ENCODE measurements around the gene DPP9.

Gene DPP9

GRCh38 chr19:4738734-4739133, 15.1 kb upstream of the DPP9 start:
- H3K36me3 ChIP-seq (ENCODE audit: control insufficient read depth in 2 of 2, insufficient read depth in 2 of 2, low read length in 2 of 2), result no peaks in the 10 kb centered on the region
- H3K9me3 ChIP-seq (ENCODE audit: control insufficient read depth in 2 of 2, low read length in 2 of 2), result no peaks in the 10 kb centered on the region
- H3K4me3 ChIP-seq (ENCODE audit: low read length in 2 of 2), result no peak overlapping the region
- no peak overlapping the region for H3K27ac ChIP-seq (ENCODE audit: low read length)
- peaks cover 3 to 6% of the 10 kb centered on the region in 2 donors for H3K27me3 ChIP-seq (ENCODE audit: control insufficient read depth in 1 of 2, insufficient read depth in 2 of 2, low read length in 2 of 2)
- no peak overlapping the region for H3K9ac ChIP-seq (ENCODE audit: low read length in 2 of 2)
- H3K4me1 ChIP-seq (ENCODE audit: control insufficient read depth, insufficient read depth, low read length), result peaks cover 5% of the 10 kb centered on the region

- H3K4me1 ChIP-seq (ENCODE audit: control insufficient read depth, insufficient read depth, low read length), result peaks cover 5% of the 10 kb centered on the region
- no peak overlapping the region for H3K27ac ChIP-seq (ENCODE audit: low read length)
- H3K27me3 ChIP-seq (ENCODE audit: control insufficient read depth in 1 of 2, insufficient read depth in 2 of 2, low read length in 2 of 2), result peaks cover 3 to 6% of the 10 kb centered on the region in 2 donors
- H3K9ac ChIP-seq (ENCODE audit: low read length in 2 of 2), result no peak overlapping the region
- no peaks in the 10 kb centered on the region for H3K36me3 ChIP-seq (ENCODE audit: control insufficient read depth in 2 of 2, insufficient read depth in 2 of 2, low read length in 2 of 2)
- no peak overlapping the region for H3K4me3 ChIP-seq (ENCODE audit: low read length in 2 of 2)
- H3K9me3 ChIP-seq (ENCODE audit: control insufficient read depth in 2 of 2, low read length in 2 of 2), result no peaks in the 10 kb centered on the region
Measured at GRCh38 chr19:4737955-4738600, 14.4 kb upstream of the DPP9 start.

GRCh38 chr19:4733755-4734345, 10.2 kb upstream of the DPP9 start:
- no peak overlapping the region for H3K9ac ChIP-seq (ENCODE audit: low read length in 2 of 2)
- H3K27ac ChIP-seq (ENCODE audit: low read length), result no peak overlapping the region
- peaks cover 5 to 6% of the 10 kb centered on the region in 2 donors for H3K27me3 ChIP-seq (ENCODE audit: control insufficient read depth in 1 of 2, insufficient read depth in 2 of 2, low read length in 2 of 2)
- no peak overlapping the region for H3K4me3 ChIP-seq (ENCODE audit: low read length in 2 of 2)
- H3K9me3 ChIP-seq (ENCODE audit: control insufficient read depth in 2 of 2, low read length in 2 of 2), result no peaks in the 10 kb centered on the region
- peaks cover 4% of the 10 kb centered on the region for H3K4me1 ChIP-seq (ENCODE audit: control insufficient read depth, insufficient read depth, low read length)
- H3K36me3 ChIP-seq (ENCODE audit: control insufficient read depth in 2 of 2, insufficient read depth in 2 of 2, low read length in 2 of 2), result no peaks in the 10 kb centered on the region

- Histone ChIP-seq H3K27me3 (ENCODE audit: control insufficient read depth in 1 of 2, insufficient read depth in 2 of 2, low read length in 2 of 2) (peaks cover 5 to 6% of the 10 kb centered on the region in 2 donors), H3K36me3 (ENCODE audit: control insufficient read depth in 2 of 2, insufficient read depth in 2 of 2, low read length in 2 of 2) (no peaks in the 10 kb centered on the region), H3K9ac (ENCODE audit: low read length in 2 of 2) (peak overlapping the region in 1 of 2 donors; percentile 36), H3K9me3 (ENCODE audit: control insufficient read depth in 2 of 2, low read length in 2 of 2) (no peaks in the 10 kb centered on the region), H3K27ac (ENCODE audit: low read length) (no peak overlapping the region), H3K4me1 (ENCODE audit: control insufficient read depth, insufficient read depth, low read length) (peaks cover 4% of the 10 kb centered on the region), H3K4me3 (ENCODE audit: low read length in 2 of 2) (peak overlapping the region in 1 of 2 donors; percentile 44)
Measured at GRCh38 chr19:4732680-4733114, 9.1 kb upstream of the DPP9 start.

- H3K27me3 ChIP-seq (ENCODE audit: control insufficient read depth in 1 of 2, insufficient read depth in 2 of 2, low read length in 2 of 2), result peaks cover 0 to 2% of the 10 kb centered on the region in 2 donors
- H3K9ac ChIP-seq (ENCODE audit: low read length in 2 of 2), result no peak overlapping the region
- H3K9me3 ChIP-seq (ENCODE audit: control insufficient read depth in 2 of 2, low read length in 2 of 2), result no peaks in the 10 kb centered on the region
- peaks cover 4% of the 10 kb centered on the region for H3K4me1 ChIP-seq (ENCODE audit: control insufficient read depth, insufficient read depth, low read length)
- no peak overlapping the region for H3K4me3 ChIP-seq (ENCODE audit: low read length in 2 of 2)
- no peaks in the 10 kb centered on the region for H3K36me3 ChIP-seq (ENCODE audit: control insufficient read depth in 2 of 2, insufficient read depth in 2 of 2, low read length in 2 of 2)
- no peak overlapping the region for H3K27ac ChIP-seq (ENCODE audit: low read length)
Measured at GRCh38 chr19:4730740-4731171, 7.1 kb upstream of the DPP9 start.

GRCh38 chr19:4728871-4729270, 5.2 kb upstream of the DPP9 start:
- Histone ChIP-seq H3K27ac (ENCODE audit: low read length) (no peak overlapping the region), H3K9ac (ENCODE audit: low read length in 2 of 2) (no peak overlapping the region), H3K9me3 (ENCODE audit: control insufficient read depth in 2 of 2, low read length in 2 of 2) (no peaks in the 10 kb centered on the region), H3K36me3 (ENCODE audit: control insufficient read depth in 2 of 2, insufficient read depth in 2 of 2, low read length in 2 of 2) (no peaks in the 10 kb centered on the region), H3K4me3 (ENCODE audit: low read length in 2 of 2) (no peak overlapping the region), H3K27me3 (ENCODE audit: control insufficient read depth in 1 of 2, insufficient read depth in 2 of 2, low read length in 2 of 2) (peaks cover 0 to 2% of the 10 kb centered on the region in 2 donors), H3K4me1 (ENCODE audit: control insufficient read depth, insufficient read depth, low read length) (peaks cover 8% of the 10 kb centered on the region)

- peak overlapping the region; percentile 84 to 94 for H3K9ac ChIP-seq (ENCODE audit: low read length in 2 of 2)
- H3K4me1 ChIP-seq (ENCODE audit: control insufficient read depth, insufficient read depth, low read length), result peaks cover 22% of the 10 kb centered on the region
- H3K36me3 ChIP-seq (ENCODE audit: control insufficient read depth in 2 of 2, insufficient read depth in 2 of 2, low read length in 2 of 2), result peaks cover 17 to 26% of the 10 kb centered on the region in 2 donors
- H3K27ac ChIP-seq (ENCODE audit: low read length), result peak overlapping the region; percentile 82
- peak overlapping the region; percentile 91 to 97 for H3K4me3 ChIP-seq (ENCODE audit: low read length in 2 of 2)
- H3K27me3 ChIP-seq (ENCODE audit: control insufficient read depth in 1 of 2, insufficient read depth in 2 of 2, low read length in 2 of 2), result no peaks in the 10 kb centered on the region
- no peaks in the 10 kb centered on the region for H3K9me3 ChIP-seq (ENCODE audit: control insufficient read depth in 2 of 2, low read length in 2 of 2)
Measured at GRCh38 chr19:4722671-4723594, 709 bp downstream of the DPP9 start.

- Histone ChIP-seq H3K9ac (ENCODE audit: low read length in 2 of 2) (no peak overlapping the region), H3K27me3 (ENCODE audit: control insufficient read depth in 1 of 2, insufficient read depth in 2 of 2, low read length in 2 of 2) (no peaks in the 10 kb centered on the region), H3K9me3 (ENCODE audit: control insufficient read depth in 2 of 2, low read length in 2 of 2) (no peaks in the 10 kb centered on the region), H3K4me1 (ENCODE audit: control insufficient read depth, insufficient read depth, low read length) (peaks cover 22% of the 10 kb centered on the region), H3K36me3 (ENCODE audit: control insufficient read depth in 2 of 2, insufficient read depth in 2 of 2, low read length in 2 of 2) (peaks cover 28 to 37% of the 10 kb centered on the region in 2 donors), H3K4me3 (ENCODE audit: low read length in 2 of 2) (no peak overlapping the region), H3K27ac (ENCODE audit: low read length) (no peak overlapping the region)
Measured at GRCh38 chr19:4721196-4721595, 2.4 kb downstream of the DPP9 start.

- Histone ChIP-seq H3K27ac (ENCODE audit: low read length) (no peak overlapping the region), H3K4me1 (ENCODE audit: control insufficient read depth, insufficient read depth, low read length) (peaks cover 21% of the 10 kb centered on the region)
Measured at GRCh38 chr19:4720037-4720700, 3.5 kb downstream of the DPP9 start.

GRCh38 chr19:4719499-4719866, 4.2 kb downstream of the DPP9 start:
- no peaks in the 10 kb centered on the region for H3K27me3 ChIP-seq (ENCODE audit: control insufficient read depth in 1 of 2, insufficient read depth in 2 of 2, low read length in 2 of 2)
- no peak overlapping the region for H3K27ac ChIP-seq (ENCODE audit: low read length)
- H3K9ac ChIP-seq (ENCODE audit: low read length in 2 of 2), result no peak overlapping the region
- H3K4me1 ChIP-seq (ENCODE audit: control insufficient read depth, insufficient read depth, low read length), result peaks cover 18% of the 10 kb centered on the region
- H3K36me3 ChIP-seq (ENCODE audit: control insufficient read depth in 2 of 2, insufficient read depth in 2 of 2, low read length in 2 of 2), result peaks cover 28 to 44% of the 10 kb centered on the region in 2 donors
- H3K4me3 ChIP-seq (ENCODE audit: low read length in 2 of 2), result no peak overlapping the region
- no peaks in the 10 kb centered on the region for H3K9me3 ChIP-seq (ENCODE audit: control insufficient read depth in 2 of 2, low read length in 2 of 2)

More at GRCh38 chr19:4720037-4720700, 3.5 kb downstream of the DPP9 start:
- Histone ChIP-seq H3K36me3 (ENCODE audit: control insufficient read depth in 2 of 2, insufficient read depth in 2 of 2, low read length in 2 of 2) (peaks cover 28 to 43% of the 10 kb centered on the region in 2 donors), H3K9me3 (ENCODE audit: control insufficient read depth in 2 of 2, low read length in 2 of 2) (no peaks in the 10 kb centered on the region), H3K27me3 (ENCODE audit: control insufficient read depth in 1 of 2, insufficient read depth in 2 of 2, low read length in 2 of 2) (no peaks in the 10 kb centered on the region), H3K4me3 (ENCODE audit: low read length in 2 of 2) (no peak overlapping the region), H3K9ac (ENCODE audit: low read length in 2 of 2) (no peak overlapping the region)

Data from stomach smooth muscle (tissue), 2 donors.